ENCODE measurements around the gene ZNF778. TPM values are rescaled to one million over a fixed set of nuclear protein-coding genes. Genes with fewer than 3 reads are reported as not detected.

The ZNF778 gene
- total and polyA plus RNA-seq, 2 of the 13 experiments (the other 11 are each of a cell fraction or from before 2014, with no cell fraction given): 3.8 to 7.2 TPM

DNA sequence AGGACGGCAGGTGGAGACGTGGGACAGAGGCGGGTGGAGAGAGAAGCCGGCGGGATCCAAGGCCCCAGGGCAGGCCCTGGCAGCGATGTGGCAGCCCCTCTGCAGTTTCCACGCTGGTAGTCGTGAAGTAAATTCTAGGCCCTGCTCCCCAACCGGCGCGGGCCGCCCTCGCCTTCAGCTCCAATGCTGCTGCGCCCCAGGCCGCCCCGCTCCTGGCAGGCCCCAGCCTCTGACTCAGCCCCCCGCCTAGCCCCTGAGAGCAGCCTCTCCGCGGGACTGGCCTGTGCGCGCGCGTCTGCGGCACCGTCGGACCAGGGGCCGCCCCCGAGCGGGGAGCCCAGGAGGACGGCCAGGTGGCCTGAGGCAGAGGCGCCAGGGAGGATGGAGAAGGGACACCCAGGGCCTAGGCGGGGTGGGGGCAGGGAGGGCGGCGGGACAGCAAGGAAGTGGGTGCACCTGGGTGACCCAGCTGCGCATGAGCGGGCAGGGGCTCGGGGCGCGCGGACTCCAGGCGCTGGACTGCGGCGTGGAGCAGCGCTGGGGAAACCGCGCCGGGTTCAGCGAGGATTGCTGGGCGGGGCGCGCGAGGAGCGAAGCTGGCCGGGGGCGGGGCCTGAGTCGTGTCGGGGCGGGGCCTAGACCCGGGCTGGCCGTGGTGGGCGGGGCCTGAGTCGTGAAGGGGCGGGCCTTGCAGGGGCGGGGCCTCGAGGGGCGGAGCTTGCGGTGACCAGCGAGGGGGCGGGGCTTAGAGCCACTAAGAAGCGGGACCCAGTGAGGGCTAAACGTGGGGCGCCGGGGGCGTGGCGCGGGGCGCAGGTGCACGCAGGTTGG lies 29.6 kb downstream of the ZNF778 start (continued):
- TF ChIP-seq, protein P1, sequence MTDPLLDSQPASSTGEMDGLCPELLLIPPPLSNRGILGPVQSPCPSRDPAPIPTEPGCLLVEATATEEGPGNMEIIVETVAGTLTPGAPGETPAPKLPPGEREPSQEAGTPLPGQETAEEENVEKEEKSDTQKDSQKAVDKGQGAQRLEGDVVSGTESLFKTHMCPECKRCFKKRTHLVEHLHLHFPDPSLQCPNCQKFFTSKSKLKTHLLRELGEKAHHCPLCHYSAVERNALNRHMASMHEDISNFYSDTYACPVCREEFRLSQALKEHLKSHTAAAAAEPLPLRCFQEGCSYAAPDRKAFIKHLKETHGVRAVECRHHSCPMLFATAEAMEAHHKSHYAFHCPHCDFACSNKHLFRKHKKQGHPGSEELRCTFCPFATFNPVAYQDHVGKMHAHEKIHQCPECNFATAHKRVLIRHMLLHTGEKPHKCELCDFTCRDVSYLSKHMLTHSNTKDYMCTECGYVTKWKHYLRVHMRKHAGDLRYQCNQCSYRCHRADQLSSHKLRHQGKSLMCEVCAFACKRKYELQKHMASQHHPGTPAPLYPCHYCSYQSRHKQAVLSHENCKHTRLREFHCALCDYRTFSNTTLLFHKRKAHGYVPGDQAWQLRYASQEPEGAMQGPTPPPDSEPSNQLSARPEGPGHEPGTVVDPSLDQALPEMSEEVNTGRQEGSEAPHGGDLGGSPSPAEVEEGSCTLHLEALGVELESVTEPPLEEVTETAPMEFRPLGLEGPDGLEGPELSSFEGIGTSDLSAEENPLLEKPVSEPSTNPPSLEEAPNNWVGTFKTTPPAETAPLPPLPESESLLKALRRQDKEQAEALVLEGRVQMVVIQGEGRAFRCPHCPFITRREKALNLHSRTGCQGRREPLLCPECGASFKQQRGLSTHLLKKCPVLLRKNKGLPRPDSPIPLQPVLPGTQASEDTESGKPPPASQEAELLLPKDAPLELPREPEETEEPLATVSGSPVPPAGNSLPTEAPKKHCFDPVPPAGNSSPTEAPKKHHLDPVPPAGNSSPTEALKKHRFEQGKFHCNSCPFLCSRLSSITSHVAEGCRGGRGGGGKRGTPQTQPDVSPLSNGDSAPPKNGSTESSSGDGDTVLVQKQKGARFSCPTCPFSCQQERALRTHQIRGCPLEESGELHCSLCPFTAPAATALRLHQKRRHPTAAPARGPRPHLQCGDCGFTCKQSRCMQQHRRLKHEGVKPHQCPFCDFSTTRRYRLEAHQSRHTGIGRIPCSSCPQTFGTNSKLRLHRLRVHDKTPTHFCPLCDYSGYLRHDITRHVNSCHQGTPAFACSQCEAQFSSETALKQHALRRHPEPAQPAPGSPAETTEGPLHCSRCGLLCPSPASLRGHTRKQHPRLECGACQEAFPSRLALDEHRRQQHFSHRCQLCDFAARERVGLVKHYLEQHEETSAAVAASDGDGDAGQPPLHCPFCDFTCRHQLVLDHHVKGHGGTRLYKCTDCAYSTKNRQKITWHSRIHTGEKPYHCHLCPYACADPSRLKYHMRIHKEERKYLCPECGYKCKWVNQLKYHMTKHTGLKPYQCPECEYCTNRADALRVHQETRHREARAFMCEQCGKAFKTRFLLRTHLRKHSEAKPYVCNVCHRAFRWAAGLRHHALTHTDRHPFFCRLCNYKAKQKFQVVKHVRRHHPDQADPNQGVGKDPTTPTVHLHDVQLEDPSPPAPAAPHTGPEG (CRISPR knock-in tag; IDR thresholded peaks at IDR 0.05): no peak; the same call in 1 of the 2 replicates
- no peak for TF ChIP-seq ZNF83 (CRISPR knock-in tag; IDR thresholded peaks at IDR 0.05; ENCODE audit: borderline replicate concordance)
- no peak for TF ChIP-seq ZNF10 (CRISPR knock-in tag; IDR thresholded peaks at IDR 0.05; ENCODE audit: borderline replicate concordance, low read depth)
- no peak for TF ChIP-seq CC2D1A (CRISPR knock-in tag; IDR thresholded peaks at IDR 0.05)
- TF ChIP-seq YEATS4 (CRISPR knock-in tag; IDR thresholded peaks at IDR 0.05; ENCODE audit: borderline replicate concordance): peak; percentile 79
- no peak; the same call in 1 of the 2 replicates for TF ChIP-seq ZNF235 (CRISPR knock-in tag; IDR thresholded peaks at IDR 0.05; ENCODE audit: borderline replicate concordance)
- TF ChIP-seq, protein P2, sequence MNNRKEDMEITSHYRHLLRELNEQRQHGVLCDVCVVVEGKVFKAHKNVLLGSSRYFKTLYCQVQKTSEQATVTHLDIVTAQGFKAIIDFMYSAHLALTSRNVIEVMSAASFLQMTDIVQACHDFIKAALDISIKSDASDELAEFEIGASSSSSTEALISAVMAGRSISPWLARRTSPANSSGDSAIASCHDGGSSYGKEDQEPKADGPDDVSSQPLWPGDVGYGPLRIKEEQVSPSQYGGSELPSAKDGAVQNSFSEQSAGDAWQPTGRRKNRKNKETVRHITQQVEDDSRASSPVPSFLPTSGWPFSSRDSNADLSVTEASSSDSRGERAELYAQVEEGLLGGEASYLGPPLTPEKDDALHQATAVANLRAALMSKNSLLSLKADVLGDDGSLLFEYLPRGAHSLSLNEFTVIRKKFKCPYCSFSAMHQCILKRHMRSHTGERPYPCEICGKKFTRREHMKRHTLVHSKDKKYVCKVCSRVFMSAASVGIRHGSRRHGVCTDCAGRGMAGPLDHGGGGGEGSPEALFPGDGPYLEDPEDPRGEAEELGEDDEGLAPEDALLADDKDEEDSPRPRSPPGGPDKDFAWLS (CRISPR knock-in tag; IDR thresholded peaks at IDR 0.05; ENCODE audit: borderline replicate concordance): no peak
- no peak for TF ChIP-seq GZF1 (CRISPR knock-in tag; IDR thresholded peaks at IDR 0.05)
- no peak for TF ChIP-seq ZNF530 (CRISPR knock-in tag; IDR thresholded peaks at IDR 0.05; ENCODE audit: low read depth)
- TF ChIP-seq ZNF615 (CRISPR knock-in tag; IDR thresholded peaks at IDR 0.05; ENCODE audit: borderline replicate concordance): no peak
- TF ChIP-seq EP300 (IDR thresholded peaks at IDR 0.05; ENCODE audit: low read depth in 2 of 2, low read length in 2 of 2): no peak
- TF ChIP-seq EP300 (CRISPR knock-in tag; IDR thresholded peaks at IDR 0.05; ENCODE audit: borderline replicate concordance): no peak
- no peak for TF ChIP-seq XRCC5 (optimal IDR thresholded peaks at IDR 0.05; ENCODE audit: low read length)
- TF ChIP-seq ZNF160 (CRISPR knock-in tag; IDR thresholded peaks at IDR 0.05): 0 out of 2 replicates have a peak, but pooled peaks have one; percentile 87
- TF ChIP-seq, protein P3, sequence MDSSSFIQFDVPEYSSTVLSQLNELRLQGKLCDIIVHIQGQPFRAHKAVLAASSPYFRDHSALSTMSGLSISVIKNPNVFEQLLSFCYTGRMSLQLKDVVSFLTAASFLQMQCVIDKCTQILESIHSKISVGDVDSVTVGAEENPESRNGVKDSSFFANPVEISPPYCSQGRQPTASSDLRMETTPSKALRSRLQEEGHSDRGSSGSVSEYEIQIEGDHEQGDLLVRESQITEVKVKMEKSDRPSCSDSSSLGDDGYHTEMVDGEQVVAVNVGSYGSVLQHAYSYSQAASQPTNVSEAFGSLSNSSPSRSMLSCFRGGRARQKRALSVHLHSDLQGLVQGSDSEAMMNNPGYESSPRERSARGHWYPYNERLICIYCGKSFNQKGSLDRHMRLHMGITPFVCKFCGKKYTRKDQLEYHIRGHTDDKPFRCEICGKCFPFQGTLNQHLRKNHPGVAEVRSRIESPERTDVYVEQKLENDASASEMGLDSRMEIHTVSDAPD (CRISPR knock-in tag; IDR thresholded peaks at IDR 0.05): no peak; the same call in 1 of the 2 replicates
- TF ChIP-seq, protein P4, sequence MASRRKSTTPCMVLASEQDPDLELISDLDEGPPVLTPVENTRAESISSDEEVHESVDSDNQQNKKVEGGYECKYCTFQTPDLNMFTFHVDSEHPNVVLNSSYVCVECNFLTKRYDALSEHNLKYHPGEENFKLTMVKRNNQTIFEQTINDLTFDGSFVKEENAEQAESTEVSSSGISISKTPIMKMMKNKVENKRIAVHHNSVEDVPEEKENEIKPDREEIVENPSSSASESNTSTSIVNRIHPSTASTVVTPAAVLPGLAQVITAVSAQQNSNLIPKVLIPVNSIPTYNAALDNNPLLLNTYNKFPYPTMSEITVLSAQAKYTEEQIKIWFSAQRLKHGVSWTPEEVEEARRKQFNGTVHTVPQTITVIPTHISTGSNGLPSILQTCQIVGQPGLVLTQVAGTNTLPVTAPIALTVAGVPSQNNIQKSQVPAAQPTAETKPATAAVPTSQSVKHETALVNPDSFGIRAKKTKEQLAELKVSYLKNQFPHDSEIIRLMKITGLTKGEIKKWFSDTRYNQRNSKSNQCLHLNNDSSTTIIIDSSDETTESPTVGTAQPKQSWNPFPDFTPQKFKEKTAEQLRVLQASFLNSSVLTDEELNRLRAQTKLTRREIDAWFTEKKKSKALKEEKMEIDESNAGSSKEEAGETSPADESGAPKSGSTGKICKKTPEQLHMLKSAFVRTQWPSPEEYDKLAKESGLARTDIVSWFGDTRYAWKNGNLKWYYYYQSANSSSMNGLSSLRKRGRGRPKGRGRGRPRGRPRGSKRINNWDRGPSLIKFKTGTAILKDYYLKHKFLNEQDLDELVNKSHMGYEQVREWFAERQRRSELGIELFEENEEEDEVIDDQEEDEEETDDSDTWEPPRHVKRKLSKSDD (CRISPR knock-in tag; IDR thresholded peaks at IDR 0.05; ENCODE audit: low read depth): no peak

All from HepG2 (cell line).